ENCODE data around the gene SYNE1.
"Not testable (repeated sequence)": the region's sequence is repeated elsewhere in the genome, so short reads cannot be mapped to it uniquely, and the experiment has no call there.

DNA sequence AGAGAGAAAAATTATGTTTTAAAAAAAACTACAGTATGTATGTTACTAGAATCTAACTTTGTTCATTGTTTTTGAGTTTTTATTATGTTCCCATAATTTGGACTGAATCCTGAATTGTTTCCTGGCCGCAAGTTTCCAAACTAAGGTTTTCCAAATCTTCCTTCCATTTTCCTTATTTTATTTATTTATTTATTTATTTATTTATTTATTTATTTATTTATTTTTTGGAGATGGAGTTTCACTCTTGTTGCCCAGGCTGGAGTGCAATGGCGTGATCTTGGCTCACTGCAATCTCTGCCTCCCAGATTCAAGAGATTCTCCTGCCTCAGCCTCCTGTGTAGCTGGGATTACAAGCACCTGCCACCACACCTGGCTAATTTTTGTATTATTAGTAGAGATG lies 215.7 kb downstream of the SYNE1 start:
- TF ChIP-seq POLR2A (IDR thresholded peaks at IDR 0.05; ENCODE audit: low read length); GATA1 (IDR thresholded peaks at IDR 0.05; ENCODE audit: low read depth, low read length): not testable (repeated sequence)

Data from erythroblast (primary cell).